A673 (cell line): Measurements from ENCODE around the gene ITGBL1.

Experiments used
- EZH2 ChIP-seq: fragments of 200-600 bp; sonication (generic); IDR thresholded peaks from 2 replicates; pipeline ENCODE4 v1.6.1; 2017; ENCODE audit warnings: borderline replicate concordance, low read depth, mild to moderate bottlenecking, mixed read lengths, antibody characterized with exemption, low read length; ENCODE audit not compliant: poor library complexity, severe bottlenecking
- TF ChIP-seq, protein P1 (sequence below): fragments of 300-800, 200-600 bp; sonication (generic); conservative IDR thresholded peaks from 2 replicates; pipeline ENCODE4 v1.5.1; 2017; ENCODE audit warnings: low read depth, mild to moderate bottlenecking, antibody characterized with exemption, low read length, moderate library complexity, mixed read lengths

DNA sequence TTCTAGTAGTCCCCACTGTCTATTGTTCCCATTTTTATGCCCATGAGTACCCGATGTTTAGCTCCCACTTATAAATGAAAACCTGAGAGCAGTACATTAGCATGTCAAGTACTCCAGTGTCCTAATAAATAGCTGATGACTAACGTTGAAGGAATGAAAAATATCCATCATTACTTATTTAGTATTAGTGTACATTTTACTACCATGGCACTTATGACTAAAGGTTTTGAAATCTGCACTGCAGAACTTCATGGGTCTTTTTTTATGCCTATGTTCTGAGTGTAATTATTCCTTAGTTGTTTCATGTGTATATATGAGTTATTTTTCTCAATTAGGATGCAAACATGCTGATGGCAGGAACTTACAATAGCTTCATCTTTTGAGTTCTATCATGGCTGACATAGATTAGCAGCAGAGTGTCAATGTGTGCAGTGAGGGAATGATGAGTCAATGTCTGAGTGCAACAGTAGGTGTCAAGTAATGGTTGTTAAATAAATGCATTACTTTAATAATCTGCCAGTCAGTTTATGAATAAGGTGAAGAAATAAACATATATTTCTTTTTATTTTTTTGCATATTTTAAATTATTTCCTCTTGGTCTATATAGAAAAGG lies 188.4 kb downstream of the ITGBL1 start:
- TF ChIP-seq, protein P1, sequence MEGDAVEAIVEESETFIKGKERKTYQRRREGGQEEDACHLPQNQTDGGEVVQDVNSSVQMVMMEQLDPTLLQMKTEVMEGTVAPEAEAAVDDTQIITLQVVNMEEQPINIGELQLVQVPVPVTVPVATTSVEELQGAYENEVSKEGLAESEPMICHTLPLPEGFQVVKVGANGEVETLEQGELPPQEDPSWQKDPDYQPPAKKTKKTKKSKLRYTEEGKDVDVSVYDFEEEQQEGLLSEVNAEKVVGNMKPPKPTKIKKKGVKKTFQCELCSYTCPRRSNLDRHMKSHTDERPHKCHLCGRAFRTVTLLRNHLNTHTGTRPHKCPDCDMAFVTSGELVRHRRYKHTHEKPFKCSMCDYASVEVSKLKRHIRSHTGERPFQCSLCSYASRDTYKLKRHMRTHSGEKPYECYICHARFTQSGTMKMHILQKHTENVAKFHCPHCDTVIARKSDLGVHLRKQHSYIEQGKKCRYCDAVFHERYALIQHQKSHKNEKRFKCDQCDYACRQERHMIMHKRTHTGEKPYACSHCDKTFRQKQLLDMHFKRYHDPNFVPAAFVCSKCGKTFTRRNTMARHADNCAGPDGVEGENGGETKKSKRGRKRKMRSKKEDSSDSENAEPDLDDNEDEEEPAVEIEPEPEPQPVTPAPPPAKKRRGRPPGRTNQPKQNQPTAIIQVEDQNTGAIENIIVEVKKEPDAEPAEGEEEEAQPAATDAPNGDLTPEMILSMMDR, result no peak
- TF ChIP-seq EZH2, result no peak
